Amniotic stem cell (primary cell): ENCODE measurements around the gene CNOT6.
"Not testable (repeated sequence)": the region's sequence is repeated elsewhere in the genome, so short reads cannot be mapped to it uniquely, and the experiment has no call there.

ENCODE experiments used
- DNase-seq: peaks from one replicate; lab custom pipeline; 2025; lab: John Stamatoyannopoulos, UW

CNOT6 gene

DNA sequence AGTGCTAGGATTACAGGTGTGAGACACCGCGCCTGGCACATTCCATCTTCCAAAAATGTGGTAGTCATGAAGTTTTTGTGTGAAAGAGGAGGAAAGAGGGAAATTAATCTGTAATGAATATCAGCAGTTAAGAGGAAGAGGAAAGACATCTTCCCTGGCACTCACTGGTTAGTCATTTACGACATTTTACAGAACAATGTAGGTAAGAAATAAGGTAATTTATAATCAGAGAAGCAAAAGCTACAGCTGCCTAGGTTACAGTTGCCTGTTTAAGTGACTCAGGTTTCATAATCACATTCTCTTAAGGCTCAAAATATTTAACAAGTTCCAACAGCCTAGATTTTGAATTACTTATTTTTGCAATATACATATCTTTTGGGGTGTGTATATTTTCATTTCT, 26.9 kb downstream of the CNOT6 start:
- no peak for DNase-seq

DNA sequence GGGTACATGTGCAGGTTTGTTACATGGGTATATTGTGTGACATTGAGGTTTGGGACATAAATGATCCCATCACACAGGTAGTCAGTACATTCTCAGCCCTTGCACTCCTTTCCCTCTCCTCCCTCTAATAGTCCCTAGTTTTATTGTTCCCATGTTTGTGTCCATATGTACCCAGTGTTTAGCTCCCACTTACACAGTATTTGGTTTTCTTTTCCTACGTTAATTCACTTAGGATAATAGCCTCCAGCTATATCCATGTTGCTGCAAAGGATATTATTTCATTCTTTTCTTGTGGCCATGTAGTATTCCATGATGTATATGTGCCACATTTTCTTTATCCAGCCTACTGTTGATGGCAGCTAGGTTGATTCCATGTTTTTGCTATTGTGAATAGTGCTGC, 27.4 kb downstream of the CNOT6 start:
- no peak for DNase-seq

DNA sequence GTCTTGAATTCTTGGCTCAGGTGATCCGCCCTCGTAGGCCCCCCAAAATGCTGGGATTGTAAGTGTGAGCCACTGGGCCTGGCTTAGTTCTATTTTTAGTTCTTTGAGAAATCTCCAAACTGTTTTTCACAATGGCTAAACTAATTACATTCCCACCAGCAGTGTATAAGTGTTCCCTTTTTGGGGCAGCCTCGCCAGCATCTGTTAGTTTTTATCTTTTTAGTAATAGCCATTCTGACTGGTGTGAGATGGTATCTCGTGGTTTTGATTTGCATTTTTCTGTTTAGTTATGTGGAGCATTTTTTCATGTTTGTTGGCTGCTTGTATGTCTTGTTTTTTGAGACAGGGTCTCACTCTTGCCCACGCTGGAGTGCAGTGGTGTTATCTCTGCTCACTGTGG, 28.2 kb downstream of the CNOT6 start:
- DNase-seq = no peak

DNA sequence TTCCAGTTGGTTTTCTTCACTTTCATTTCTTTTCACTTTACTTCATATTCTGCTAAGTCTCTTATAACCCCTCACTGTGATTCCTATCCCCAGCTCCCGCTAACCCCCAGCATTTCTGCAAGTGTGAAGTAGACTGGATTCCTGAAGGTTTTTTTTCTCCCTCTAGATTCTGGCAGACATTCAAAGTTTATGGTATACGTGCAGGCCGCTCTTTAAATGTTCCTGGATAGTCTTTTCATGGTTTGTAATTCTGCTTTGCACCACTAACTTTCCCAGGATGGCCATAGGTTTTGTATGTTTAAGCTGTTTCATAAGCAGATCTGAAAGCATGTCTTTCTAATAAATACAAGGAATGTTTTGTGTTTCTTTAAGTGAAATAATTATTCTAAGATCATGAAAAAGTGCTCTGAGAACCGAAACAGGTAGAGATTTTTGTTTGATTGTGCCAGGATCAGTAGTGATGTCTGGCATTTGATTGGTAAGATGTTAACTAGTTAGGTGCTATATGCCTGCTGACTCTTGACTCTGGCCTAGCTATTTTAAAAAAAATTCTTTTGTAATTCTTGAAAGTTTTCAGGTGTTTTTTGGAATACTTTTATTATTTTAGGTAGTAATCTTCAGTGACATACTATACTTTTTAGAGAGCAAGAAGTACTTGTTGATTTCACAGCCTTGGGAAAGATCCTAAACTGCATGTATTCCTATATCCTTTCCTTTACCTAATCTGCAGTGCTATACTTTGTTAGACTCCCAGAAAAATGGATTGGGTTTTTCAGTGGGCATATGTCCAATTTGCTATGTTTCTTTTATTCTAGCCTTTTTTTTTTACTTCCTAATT, 29.7 kb downstream of the CNOT6 start:
- no peak for DNase-seq

DNA sequence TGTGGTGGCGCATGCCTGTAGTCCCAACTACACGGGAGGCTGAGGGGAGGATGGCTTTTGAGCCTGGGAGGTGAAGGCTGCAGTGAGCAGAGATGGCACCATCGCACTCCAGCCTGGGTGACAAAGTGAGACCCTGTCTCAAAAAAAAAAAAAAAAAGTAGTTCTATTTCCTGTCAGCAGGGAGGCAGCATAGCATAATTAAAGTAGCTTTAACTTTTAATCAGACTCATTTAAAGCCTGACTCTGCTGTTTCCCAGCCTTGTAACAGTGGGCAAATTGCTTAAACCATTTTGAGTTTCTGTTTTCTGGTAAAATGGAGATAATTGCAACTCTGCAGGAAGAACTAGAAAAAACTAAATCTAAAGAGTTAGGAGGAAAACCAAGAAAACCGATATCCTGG, 31.2 kb downstream of the CNOT6 start:
- no peak for DNase-seq

DNA sequence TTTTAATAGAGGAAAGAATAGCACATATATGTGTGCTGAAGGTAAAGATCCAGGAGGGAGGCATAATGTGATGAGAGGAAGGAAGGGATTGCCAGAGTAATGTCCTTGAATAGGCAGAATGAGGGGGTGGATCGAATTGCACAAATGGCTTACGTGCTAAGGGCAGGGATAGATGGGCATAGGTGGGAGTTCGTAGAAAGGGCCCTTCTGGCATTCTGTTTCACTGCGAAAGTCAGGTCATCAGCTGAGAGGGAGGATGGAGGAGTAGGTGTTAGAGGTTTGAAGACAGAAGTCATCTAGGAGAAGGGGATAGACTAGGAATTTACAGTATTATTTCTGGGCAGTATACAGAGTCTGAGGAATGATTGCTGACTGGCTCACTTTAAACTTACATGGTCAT, 32.1 kb downstream of the CNOT6 start:
- DNase-seq = no peak

DNA sequence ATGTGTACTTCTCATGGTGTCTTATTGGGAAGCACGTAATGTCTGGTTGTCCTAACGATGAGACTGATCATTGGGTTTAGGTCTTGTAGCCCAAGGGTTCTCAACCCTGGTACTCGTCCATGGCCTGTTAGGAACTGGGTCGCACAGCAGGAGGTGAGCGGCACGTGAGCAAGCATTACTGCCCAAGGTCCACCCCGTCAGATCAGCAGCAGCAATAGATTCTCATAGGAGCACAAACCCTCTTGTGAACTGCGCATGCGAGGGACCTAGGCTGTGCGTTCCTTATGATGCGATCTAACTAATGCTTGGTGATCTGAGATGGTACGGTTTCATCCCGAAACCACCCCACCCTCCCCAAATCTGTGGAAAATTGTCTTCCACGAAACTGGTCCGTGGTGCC, 33.5 kb downstream of the CNOT6 start:
- no peak for DNase-seq

DNA sequence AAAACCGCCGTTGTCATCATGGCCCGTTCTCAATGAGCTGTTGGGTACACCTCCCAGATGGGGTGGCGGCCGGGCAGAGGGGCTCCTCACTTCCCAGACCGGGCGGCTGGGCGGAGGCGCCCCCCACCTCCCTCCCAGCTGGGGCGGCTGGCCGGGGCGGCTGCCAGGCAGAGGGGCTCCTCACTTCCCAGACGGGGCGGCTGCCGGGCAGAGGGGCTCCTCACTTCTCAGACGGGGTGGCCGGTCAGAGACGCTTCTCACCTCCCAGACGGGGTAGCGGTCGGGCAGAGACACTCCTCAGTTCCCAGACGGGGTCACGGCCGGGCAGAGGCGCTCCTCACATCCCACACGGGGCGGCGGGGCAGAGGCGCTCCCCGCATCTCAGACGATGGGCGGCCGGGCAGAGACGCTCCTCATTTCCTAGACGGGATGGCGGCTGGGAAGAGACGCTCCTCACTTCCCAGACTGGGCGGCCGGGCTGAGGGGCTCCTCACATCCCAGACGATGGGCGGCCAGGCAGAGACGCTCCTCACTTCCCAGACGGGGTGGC, 36.9 kb downstream of the CNOT6 start:
- DNase-seq = not testable (repeated sequence)

DNA sequence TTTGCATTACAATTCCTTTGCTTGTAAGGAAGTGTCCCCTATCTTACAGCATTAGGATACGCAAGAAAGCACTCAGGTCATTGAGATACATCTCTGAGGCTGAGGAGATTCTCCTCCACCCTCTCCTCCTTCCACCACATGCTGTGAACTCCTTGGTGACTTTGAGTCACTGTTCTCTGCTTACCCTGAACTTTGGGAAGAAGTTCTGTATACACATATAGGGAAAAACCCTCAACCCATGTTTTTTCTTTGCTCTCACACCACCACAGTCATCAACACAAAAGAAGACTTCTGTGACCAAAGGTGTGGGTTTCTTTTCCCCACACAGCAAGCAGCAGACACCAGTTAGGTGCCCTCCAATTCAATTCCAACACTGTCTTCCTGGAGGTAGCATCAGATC, 38.1 kb downstream of the CNOT6 start:
- no peak for DNase-seq

DNA sequence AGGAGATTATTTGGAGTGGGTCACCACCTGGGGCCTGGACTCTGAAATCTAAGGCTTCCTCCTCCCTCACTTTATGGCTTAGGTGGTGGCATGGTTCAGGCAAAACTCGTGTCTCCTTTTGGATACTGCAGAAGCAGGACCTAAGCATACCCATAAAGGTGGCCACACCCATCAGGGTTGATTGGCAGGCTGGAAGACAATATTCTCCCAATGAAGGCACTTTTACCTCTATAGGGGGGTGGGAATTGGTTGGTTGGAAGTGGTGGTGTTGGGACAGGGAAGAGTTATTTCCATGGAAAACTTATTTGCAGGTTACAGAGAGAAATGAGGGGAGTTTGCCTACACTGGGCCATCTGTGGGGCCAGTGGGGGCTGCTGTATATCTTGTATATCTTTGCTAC, 39.7 kb downstream of the CNOT6 start:
- no peak for DNase-seq

DNA sequence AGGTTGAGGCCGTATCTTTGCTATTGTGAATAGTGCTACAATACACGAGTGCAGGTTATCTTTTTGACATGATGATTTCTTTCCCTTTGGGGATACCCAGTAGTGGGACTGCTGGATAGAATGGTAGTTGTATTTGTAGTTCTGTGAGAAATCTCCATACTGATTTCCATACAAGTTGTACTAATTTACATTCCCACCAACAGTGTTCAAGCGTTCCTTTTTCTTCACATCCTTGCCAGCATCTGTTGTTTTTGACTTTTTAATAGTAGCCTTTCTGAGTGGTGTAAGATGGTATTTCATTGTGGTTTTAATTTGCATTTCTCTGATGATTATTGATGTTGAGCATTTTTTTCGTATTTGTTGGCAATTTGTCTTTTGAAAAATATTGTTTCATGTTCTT, 41.4 kb downstream of the CNOT6 start:
- no peak for DNase-seq

DNA sequence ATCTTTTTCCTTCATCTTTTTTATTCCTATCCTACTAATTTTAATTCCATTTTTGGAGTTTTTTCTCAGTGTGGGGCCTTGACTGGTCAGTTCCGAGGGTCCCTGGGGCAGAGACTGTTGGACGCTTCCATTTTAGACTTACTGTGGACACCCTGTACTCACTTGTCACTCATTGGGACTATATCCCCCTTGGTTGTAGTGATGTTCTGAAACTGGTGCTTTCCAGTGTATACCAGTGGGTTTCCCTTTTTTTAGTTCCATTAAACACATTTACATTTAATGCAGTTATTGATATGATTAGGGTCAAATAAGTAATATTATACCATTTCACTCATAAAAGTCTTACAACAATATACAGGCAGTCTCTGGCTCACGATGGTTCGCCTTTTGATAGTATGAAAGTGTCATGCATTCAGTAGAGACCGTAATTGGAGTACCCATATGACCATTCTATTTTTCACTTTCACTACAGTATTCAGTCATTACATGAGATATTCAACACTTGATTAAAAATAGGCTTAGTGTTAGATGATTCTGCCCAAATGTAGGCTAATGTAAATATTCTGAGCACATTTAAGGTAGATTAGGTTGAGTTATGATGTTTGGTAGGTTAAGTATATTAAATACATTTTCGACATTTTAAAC, 46.0 kb downstream of the CNOT6 start:
- no peak for DNase-seq

DNA sequence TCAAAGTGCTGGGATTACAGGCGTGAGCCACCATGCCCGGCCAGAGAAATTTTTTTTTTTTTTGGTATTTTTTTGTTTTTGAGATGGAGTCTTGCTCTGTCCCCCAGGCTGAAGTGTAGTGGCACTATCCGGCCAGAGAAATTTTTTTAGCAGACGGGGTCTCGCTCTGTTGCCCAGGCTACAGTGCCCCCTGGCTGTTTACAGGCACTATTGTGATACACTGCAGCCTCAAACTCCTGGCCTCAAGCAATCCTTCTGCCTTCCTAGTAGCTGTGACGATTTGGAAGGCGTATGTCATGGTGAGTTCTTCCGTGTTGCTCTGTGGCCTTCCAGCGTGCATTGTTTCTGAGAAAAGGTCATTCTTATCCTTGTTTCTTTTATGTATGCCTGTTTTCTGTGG, 47.5 kb downstream of the CNOT6 start:
- DNase-seq = no peak

DNA sequence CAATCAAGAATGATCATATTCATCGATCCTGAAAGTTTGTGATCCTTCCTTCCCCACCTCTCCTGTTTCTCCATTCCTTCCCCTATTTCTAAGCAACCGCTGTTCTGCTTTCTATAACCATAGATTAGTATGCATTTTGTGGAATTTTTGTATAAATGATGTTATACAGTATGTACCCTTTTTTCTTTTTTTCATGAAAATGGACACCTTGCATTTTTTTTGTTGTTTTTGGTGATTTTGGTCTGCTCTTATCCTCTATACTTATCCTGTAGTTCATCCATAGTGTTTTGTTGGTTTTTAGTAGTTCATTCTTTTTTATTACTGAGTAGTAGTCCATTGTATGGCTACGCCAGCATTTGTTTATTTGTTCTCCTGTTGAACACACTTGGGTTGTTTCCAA, 51.1 kb downstream of the CNOT6 start:
- no peak for DNase-seq

DNA sequence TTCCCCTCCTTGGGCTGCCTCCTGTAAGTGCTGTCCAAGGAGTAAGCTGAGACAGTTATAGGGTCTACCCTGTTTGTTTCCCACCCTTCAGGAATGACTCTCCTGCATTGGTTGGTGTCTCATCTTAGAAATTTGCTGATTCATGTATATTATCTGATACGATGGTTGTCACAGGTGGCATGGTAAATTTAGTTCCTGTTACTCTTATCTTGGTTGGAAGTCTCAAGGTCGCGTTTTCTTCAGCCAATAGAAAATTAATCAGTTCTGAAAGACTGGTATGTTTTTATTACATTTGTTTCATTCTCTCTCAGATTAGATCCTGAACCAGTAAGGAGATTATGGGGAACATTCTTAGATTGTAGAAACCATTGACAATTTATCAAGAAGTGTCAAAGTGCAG, 54.4 kb downstream of the CNOT6 start:
- DNase-seq = no peak

DNA sequence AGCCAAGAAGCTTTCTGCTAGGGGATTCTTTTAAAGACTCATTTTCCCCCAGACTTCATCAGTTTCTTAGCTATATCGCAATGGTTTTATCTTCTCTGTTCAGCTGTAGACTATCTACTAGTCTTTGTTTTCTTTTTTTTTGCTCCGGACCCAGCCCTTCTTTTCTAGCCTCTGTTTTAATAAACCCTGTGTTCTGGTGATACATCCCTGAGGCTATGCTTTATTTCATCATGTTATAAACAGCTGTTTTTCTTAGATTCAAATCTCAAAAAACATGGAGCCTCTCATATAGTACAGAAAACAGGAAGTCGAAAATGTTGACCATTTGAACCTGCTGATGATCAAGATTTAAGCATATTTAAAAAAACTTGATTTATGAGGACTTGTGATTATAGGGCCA, 59.4 kb downstream of the CNOT6 start:
- no peak for DNase-seq

DNA sequence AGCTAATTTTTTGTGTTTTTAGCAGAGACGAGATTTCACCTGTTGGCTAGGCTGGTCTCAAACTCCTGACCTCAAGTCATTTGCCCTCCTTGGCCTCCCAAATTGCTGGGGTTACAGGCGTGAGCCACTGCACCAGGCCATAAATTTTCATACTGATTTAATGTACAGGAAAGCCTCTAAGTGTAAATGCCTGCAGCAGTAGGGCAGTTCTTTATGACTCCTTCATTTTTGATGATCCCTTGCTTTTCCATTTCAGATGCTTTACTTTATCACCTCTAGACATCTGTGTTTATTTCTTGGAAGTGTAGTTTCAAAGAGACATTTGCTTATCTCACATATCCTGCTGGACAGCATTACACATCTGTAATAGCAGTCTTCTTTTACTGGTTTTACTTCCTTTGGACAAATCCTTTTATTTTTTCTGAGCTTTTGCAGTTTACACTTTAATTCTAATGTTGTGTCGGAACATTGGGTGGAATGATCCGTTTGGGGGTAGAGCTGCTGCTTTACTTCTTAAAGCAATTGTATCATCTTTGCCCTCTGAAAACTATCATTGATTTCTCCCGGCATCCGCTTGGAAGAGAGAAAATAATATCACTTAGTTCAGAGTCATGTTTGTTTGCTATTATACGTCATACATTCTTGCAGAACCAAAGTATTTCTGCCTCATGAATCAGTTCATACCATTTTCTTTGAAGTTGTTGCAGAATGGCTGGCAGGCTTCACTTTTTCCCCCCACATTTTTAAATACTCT, 61.2 kb downstream of the CNOT6 start:
- DNase-seq = no peak

DNA sequence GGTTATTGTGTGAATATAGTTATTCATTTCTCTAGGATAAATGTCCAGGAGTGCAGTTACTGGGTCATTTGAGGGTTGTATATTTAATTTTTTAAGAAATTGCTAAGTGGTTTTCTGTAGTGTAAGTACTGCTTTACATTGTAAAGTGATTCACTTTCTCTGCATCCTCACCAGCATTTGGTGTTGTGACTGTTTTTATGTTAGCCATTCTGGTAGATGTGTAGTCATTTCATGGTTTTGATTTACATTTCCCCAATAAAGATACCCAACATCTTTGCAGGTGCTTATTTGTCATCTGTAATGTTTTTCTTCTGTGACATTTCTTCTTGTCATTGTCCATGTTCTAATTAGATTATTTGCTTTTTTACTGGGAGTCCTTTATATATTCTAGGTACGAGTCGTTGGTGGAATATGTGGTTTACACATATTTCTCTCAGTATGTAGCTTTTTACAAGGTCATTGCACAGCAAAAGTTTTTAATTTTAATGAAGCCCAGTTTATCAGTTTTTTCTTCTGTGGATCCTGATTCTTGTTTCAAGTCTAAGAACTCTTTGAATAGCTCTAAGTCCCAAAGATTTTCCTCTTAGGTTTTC, 63.1 kb downstream of the CNOT6 start:
- no peak for DNase-seq

DNA sequence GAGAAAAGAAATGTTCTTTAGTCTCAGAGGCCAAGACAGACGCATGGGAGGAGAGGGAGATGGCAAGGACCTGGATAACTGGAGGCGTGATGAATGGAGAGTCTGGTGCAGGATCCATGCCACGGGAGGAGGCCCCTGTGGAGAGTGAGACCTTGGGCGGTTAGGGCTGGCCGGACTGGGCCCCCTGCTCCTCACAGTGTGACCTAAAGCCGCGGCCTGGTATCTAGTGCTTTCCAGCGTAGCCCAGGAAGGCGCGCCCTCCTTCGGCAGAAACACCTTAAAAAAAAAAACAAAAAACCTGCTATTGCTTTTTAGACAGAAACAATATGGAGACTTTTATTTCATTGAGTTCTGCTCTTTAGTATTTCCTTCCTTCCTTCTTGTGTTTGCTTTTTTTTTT, 64.1 kb downstream of the CNOT6 start:
- no peak for DNase-seq

DNA sequence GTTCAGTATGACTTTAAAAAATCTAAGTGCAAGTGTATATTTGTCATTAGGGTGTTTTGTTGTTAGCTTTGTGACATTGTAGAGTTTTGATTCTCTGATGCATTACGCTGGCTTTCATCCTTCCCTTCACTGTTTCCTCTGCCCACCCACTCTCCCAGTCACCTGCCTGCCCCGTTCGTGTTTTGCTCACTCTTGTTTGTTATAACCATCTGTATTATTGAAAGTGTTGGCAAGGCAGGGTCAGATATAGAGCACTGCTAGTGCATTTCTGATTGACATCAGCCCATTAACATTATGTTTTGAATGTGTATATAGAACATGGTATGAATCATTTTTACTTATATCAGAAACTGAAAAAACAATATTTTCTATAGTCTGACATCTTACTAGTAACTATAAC, 69.8 kb downstream of the CNOT6 start:
- DNase-seq = no peak

DNA sequence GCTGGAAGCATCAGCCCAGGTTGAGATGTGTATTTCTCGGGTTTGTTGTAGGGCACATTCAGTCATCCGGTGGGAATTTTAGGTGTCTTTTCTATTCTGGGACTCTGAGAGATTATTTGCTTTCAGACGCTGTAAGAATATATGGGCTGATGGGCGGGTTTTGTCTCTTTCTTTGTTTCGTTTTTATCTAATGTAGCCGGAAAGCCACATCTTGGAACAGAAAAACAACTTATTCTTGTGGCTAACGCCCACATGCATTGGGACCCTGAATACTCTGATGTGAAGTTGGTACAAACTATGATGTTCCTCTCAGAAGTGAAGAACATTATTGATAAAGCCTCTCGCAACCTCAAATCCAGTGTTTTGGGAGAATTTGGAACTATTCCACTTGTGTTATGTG, 74.7 kb downstream of the CNOT6 start:
- DNase-seq = no peak

DNA sequence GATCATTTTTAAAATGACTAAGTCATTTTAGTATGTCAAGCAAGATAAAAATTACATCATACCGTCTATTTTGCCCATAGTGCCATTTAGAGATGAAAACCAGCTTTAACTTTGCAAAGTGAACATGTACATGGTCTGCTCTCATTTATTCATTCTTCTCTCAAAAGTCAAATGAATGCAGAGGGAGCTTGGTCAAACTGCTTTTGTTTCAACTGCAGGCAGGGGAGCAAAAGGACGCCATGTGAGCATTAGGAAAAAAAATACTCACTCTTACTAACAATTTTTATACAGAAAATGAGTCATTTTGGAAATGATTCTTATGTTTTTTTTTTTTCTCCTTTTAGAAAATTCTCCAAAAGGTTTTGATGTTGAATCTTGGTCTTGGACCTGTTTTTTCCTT, 81.4 kb downstream of the CNOT6 start:
- DNase-seq = no peak

DNA sequence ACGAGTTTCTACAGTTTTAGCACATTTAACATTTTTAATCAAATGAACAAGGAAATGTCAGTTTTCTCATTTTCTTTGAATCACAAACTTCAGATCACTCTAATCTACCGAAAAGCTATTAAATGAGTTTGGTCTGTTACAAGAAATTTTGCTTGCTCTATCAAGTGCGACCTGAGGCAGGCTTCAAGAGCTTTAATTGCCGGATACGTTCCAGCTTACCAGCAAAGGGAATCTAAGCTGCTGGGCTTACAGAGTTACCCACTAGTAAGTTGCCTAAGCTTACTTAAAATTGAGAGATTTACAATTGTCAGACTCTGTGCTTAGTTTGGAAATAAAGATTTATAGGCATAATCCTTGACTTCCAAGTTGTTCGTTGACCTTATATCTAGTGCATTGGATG, 86.5 kb downstream of the CNOT6 start:
- no peak for DNase-seq
